LNCaP clone FGC (cell line): ENCODE measurements around the gene NVL.

Experiments
- DNase-seq: peaks from one replicate; pipeline ENCODE4 v3.0.0-alpha.2; 2011; ENCODE audit warnings: low read depth
- H3K4me3 ChIP-seq: 2 replicates; pipeline ENCODE4 v1.5.1; 2011; ENCODE audit warnings: mild to moderate bottlenecking, low read depth, low read length, control low read depth
- CTCF ChIP-seq: IDR thresholded peaks from 2 replicates; pipeline ENCODE4 v1.5.1; 2012; ENCODE audit warnings: mild to moderate bottlenecking; ENCODE audit not compliant: control insufficient read depth, insufficient read depth; ENCODE audit errors: extremely low read depth

The NVL gene

GRCh38 chr1:224183591-224184312, 146.2 kb downstream of the NVL start:
- DNase-seq: no peak
- TF ChIP-seq CTCF: 0 out of 2 replicates have a peak, but pooled peaks have one; percentile 33
- H3K4me3 ChIP-seq: peak overlapping the region; percentile 97

GRCh38 chr1:224182866-224183590, 146.9 kb downstream of the NVL start, which contains the start of gene DEGS1:
Gene DEGS1 (plus strand): TSS chr1:224183240. CDS start chr1:224183337, 97 bp downstream.
- peak within 1 kb of the TSS; percentile 97 for H3K4me3 ChIP-seq
- 0 out of 2 replicates have a peak, but pooled peaks have one; percentile 7 for TF ChIP-seq CTCF
- peak; percentile 82 for DNase-seq

- no peak for DNase-seq
- no peak for TF ChIP-seq CTCF
- H3K4me3 ChIP-seq: peak overlapping the region; percentile 97
Measured at GRCh38 chr1:224182057-224182865, 147.7 kb downstream of the NVL start.

- no peak overlapping the region for H3K4me3 ChIP-seq
- DNase-seq: no peak
- no peak for TF ChIP-seq CTCF
Measured at GRCh38 chr1:224181453-224181810, 148.5 kb downstream of the NVL start.

- TF ChIP-seq CTCF: no peak
- H3K4me3 ChIP-seq: no peak overlapping the region
- peak; percentile 58 for DNase-seq
Measured at GRCh38 chr1:224180783-224181452, 149.1 kb downstream of the NVL start.

- TF ChIP-seq CTCF: no peak
- no peak overlapping the region for H3K4me3 ChIP-seq
- peak; percentile 70 for DNase-seq
Measured at GRCh38 chr1:224178894-224179293, 151.1 kb downstream of the NVL start.
